Stimulated activated CD4-positive, alpha-beta T cell treated with anti-CD3 and anti-CD28 coated beads, TNF-alpha, amount 100 ng/mL, for 4 hours (primary cell): ENCODE measurements around the gene CXorf66.
"Not testable (repeated sequence)": the region's sequence is repeated elsewhere in the genome, so short reads cannot be mapped to it uniquely, and the experiment has no call there.

ENCODE experiments used
- DNase-seq, 3 experiments: peaks; one replicate each; pipeline ENCODE4 v3.0.0-alpha.2; 2020; ENCODE audit warnings: low read depth in 3 of 3

The CXorf66 gene

GRCh38 chrX:139929876-139930275 is 35.4 kb downstream of the CXorf66 start:
- DNase-seq, result no peak

DNA sequence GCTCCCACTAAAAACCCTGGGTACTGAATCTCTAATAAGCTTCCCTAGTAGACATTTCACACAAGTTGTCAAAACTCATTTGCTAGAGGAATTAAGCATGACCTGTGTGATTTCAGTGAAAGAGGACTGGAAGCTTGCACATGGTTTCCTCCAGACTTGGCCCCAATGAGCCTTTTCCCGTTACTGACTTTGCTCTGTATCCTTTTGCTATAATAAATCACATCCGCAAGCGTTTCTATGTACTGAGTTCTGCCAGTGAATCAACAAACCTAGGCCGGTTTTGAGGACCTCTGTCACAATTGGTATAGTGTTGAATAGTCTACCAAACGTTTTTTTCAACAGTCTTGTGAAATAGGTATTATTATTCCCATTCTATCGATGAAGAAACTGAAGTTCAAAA is 40.6 kb downstream of the CXorf66 start:
- no peak for DNase-seq

GRCh38 chrX:139924069-139924695 is 41.1 kb downstream of the CXorf66 start:
- DNase-seq, result no peak

DNA sequence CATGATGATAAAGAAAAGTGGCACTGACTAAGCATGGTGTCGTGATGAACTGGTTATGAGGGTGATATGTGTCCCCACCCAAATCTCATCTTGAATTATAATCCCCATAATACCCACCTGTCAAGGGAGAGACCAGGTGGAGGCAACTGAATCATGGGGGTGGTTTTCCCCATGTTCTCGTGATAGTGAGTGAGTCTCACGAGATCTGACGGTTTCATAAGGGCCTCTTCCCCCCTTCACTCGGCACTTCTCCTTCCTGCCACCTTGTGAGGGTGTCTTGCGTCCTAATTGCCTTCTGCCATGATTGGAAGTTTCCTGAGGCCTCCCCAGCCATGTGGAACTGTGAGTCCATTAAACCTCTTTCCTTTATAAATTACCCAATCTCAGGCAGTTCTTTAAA is 44.2 kb downstream of the CXorf66 start:
- not testable (repeated sequence) for DNase-seq

GRCh38 chrX:139920316-139920715 is 45.0 kb downstream of the CXorf66 start:
- DNase-seq, result no peak

- DNase-seq, result no peak
These were observed 50.9 kb downstream of the CXorf66 start for GRCh38 chrX:139914421-139914820.

DNA sequence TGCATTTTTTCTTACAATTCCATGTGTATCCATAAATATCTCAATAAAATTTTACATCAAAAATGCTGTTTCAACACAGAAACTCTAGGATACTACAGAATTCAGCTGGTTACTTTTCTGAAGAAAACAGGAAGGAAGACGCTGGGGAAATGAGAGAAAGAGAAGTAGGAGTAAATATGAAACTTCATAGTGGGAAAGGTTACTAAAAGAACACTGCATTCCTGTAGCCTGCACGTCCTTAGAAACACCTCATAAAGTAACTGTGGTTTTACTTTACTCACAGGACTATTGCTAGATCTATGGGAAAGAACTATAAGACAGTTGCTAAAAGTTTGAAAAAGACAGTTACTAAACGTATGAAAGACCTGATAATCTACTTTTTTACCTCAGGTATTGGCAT is 55.6 kb downstream of the CXorf66 start:
- DNase-seq, result no peak

- no peak for DNase-seq
These were observed 58.2 kb downstream of the CXorf66 start for GRCh38 chrX:139907078-139907477.

GRCh38 chrX:139905743-139906142 is 59.6 kb downstream of the CXorf66 start:
- DNase-seq, result no peak
